Neural cell (in vitro differentiated cells): ENCODE data around the gene ZNF132.

Experiments used
- EP300 ChIP-seq: fragments of 450-650 bp; conservative IDR thresholded peaks from 2 replicates; pipeline ENCODE4 v1.6.1; 2014; ENCODE audit warnings: antibody characterized with exemption, mild to moderate bottlenecking, moderate library complexity; ENCODE audit not compliant: poor library complexity, severe bottlenecking
- EZH2 ChIP-seq: fragments of 200-600, 300-800 bp; shearing (Covaris generic), sonication (generic); IDR thresholded peaks from 2 replicates; pipeline ENCODE4 v1.6.1; 2014; ENCODE audit warnings: antibody characterized with exemption, low read length, borderline replicate concordance, mild to moderate bottlenecking; ENCODE audit not compliant: insufficient read depth, poor library complexity, severe bottlenecking
- MXI1 ChIP-seq: fragments of 450-650 bp; conservative IDR thresholded peaks from 2 replicates; pipeline ENCODE4 v1.6.1; 2014; ENCODE audit warnings: antibody characterized with exemption, mild to moderate bottlenecking; ENCODE audit not compliant: poor library complexity, severe bottlenecking
- POLR2AphosphoS5 ChIP-seq: IDR thresholded peaks from 2 replicates; pipeline ENCODE4 v1.6.1; 2012
- RAD21 ChIP-seq: fragments of 450-650 bp; conservative IDR thresholded peaks from 2 replicates; pipeline ENCODE4 v1.6.1; 2014; ENCODE audit warnings: antibody characterized with exemption, mild to moderate bottlenecking, moderate library complexity
- REST ChIP-seq: IDR thresholded peaks from 2 replicates; pipeline ENCODE4 v1.6.1; 2012; ENCODE audit warnings: borderline replicate concordance
- SMC3 ChIP-seq: fragments of 450-650 bp; conservative IDR thresholded peaks from 2 replicates; pipeline ENCODE4 v1.6.1; 2014; ENCODE audit warnings: antibody characterized with exemption, mild to moderate bottlenecking, moderate library complexity; ENCODE audit not compliant: poor library complexity
- TAF1 ChIP-seq: IDR thresholded peaks from 2 replicates; pipeline ENCODE4 v1.6.1; 2012; ENCODE audit warnings: low read depth
- TF ChIP-seq, protein P1 (sequence below): fragments of 450-650 bp; IDR thresholded peaks from 2 replicates; pipeline ENCODE4 v1.5.1; 2014; ENCODE audit warnings: antibody characterized with exemption, mild to moderate bottlenecking, moderate library complexity; ENCODE audit not compliant: poor library complexity, severe bottlenecking

GRCh38 chr19:58466089-58466759, 26.3 kb upstream of the ZNF132 start:
- TF ChIP-seq EP300 (no peak), SMC3 (no peak), EZH2 (no peak), RAD21 (no peak), POLR2AphosphoS5 (no peak), TAF1 (no peak), MXI1 (no peak), REST (no peak)
- TF ChIP-seq, protein P1, sequence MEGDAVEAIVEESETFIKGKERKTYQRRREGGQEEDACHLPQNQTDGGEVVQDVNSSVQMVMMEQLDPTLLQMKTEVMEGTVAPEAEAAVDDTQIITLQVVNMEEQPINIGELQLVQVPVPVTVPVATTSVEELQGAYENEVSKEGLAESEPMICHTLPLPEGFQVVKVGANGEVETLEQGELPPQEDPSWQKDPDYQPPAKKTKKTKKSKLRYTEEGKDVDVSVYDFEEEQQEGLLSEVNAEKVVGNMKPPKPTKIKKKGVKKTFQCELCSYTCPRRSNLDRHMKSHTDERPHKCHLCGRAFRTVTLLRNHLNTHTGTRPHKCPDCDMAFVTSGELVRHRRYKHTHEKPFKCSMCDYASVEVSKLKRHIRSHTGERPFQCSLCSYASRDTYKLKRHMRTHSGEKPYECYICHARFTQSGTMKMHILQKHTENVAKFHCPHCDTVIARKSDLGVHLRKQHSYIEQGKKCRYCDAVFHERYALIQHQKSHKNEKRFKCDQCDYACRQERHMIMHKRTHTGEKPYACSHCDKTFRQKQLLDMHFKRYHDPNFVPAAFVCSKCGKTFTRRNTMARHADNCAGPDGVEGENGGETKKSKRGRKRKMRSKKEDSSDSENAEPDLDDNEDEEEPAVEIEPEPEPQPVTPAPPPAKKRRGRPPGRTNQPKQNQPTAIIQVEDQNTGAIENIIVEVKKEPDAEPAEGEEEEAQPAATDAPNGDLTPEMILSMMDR, result no peak
